Erythroblast (primary cell): ENCODE data around the gene ZBTB20.

ENCODE experiments used
- GATA1 ChIP-seq: IDR thresholded peaks from 2 replicates; pipeline ENCODE4 v1.6.1; 2011; ENCODE audit warnings: low read depth, mild to moderate bottlenecking, control low read depth, low read length, moderate library complexity
- POLR2A ChIP-seq: IDR thresholded peaks from 2 replicates; pipeline ENCODE4 v1.6.1; 2011; ENCODE audit warnings: mild to moderate bottlenecking, low read length

GRCh38 chr3:114597012-114597411, 550.1 kb downstream of the ZBTB20 start:
- TF ChIP-seq POLR2A (no peak), GATA1 (no peak)
